HuH-7 (cell line): ENCODE results near the gene TSPAN12.
"Not testable (repeated sequence)": the region's sequence is repeated elsewhere in the genome, so short reads cannot be mapped to it uniquely, and the experiment has no call there.

Experiments
- DNase-seq: peaks from one replicate; pipeline ENCODE4 v3.0.0; 2011; ENCODE audit warnings: low spot score

The TSPAN12 gene

GRCh38 chr7:120805636-120806388 lies 52.1 kb downstream of the TSPAN12 start:
- DNase-seq = peak; percentile 16

GRCh38 chr7:120802751-120803150 lies 55.2 kb downstream of the TSPAN12 start:
- DNase-seq = no peak

GRCh38 chr7:120799813-120800475 lies 58.0 kb downstream of the TSPAN12 start:
- DNase-seq = no peak

GRCh38 chr7:120799147-120799546 lies 58.8 kb downstream of the TSPAN12 start:
- no peak for DNase-seq

GRCh38 chr7:120797026-120797645 lies 60.8 kb downstream of the TSPAN12 start:
- no peak for DNase-seq

- DNase-seq = no peak
These were observed 63.7 kb downstream of the TSPAN12 start for GRCh38 chr7:120794106-120794729.

- DNase-seq = no peak
These were observed 64.6 kb downstream of the TSPAN12 start for GRCh38 chr7:120793213-120793936.

GRCh38 chr7:120792861-120793130 lies 65.1 kb downstream of the TSPAN12 start:
- DNase-seq = no peak

- DNase-seq = peak; percentile 60
These were observed 65.7 kb downstream of the TSPAN12 start for GRCh38 chr7:120792091-120792860.

- no peak for DNase-seq
These were observed 72.8 kb downstream of the TSPAN12 start for GRCh38 chr7:120785095-120785494.

GRCh38 chr7:120783721-120784120 lies 74.2 kb downstream of the TSPAN12 start:
- no peak for DNase-seq

GRCh38 chr7:120783273-120783672 lies 74.7 kb downstream of the TSPAN12 start:
- DNase-seq = no peak

- not testable (repeated sequence) for DNase-seq
These were observed 76.0 kb downstream of the TSPAN12 start for GRCh38 chr7:120781924-120782323.

- no peak for DNase-seq
These were observed 77.0 kb downstream of the TSPAN12 start for GRCh38 chr7:120780938-120781337.

GRCh38 chr7:120780451-120780850 lies 77.5 kb downstream of the TSPAN12 start:
- DNase-seq = not testable (repeated sequence)

GRCh38 chr7:120779078-120779477 lies 78.9 kb downstream of the TSPAN12 start:
- not testable (repeated sequence) for DNase-seq

- DNase-seq = no peak
These were observed 82.2 kb downstream of the TSPAN12 start for GRCh38 chr7:120775755-120776154.

- no peak for DNase-seq
These were observed 83.5 kb downstream of the TSPAN12 start for GRCh38 chr7:120774481-120774880.

- no peak for DNase-seq
These were observed 87.7 kb downstream of the TSPAN12 start for GRCh38 chr7:120770206-120770605.

GRCh38 chr7:120760851-120761250 lies 97.1 kb downstream of the TSPAN12 start:
- no peak for DNase-seq

GRCh38 chr7:120760050-120760449 lies 97.9 kb downstream of the TSPAN12 start:
- no peak for DNase-seq
